SW480 (cell line): Measurements from ENCODE around the gene C5orf58.

ENCODE experiments used
- DNase-seq: peaks from one replicate; pipeline ENCODE4 v3.0.0-alpha.2; 2016; ENCODE audit warnings: low spot score

Gene C5orf58

GRCh38 chr5:170232786-170233185 lies at the start of gene C5orf58:
C5orf58 (plus strand) TSS chr5:170232985; CDS start chr5:170234977, 1,992 bp downstream.
- DNase-seq, result no peak

- peak; percentile 59 for DNase-seq
Measured at GRCh38 chr5:170183816-170184687, 48.7 kb upstream of the C5orf58 start.

- no peak for DNase-seq
Measured at GRCh38 chr5:170184737-170185136, 48.0 kb upstream of the C5orf58 start.

GRCh38 chr5:170186156-170186555 lies 46.6 kb upstream of the C5orf58 start:
- DNase-seq, result no peak

- DNase-seq, result no peak
Measured at GRCh38 chr5:170186856-170187255, 45.9 kb upstream of the C5orf58 start.

GRCh38 chr5:170190436-170191134 lies 42.2 kb upstream of the C5orf58 start:
- no peak for DNase-seq

- DNase-seq, result no peak
Measured at GRCh38 chr5:170192829-170193228, 40.0 kb upstream of the C5orf58 start.

- DNase-seq, result no peak
Measured at GRCh38 chr5:170195961-170196360, 36.8 kb upstream of the C5orf58 start.

GRCh38 chr5:170200876-170201275 lies 31.9 kb upstream of the C5orf58 start:
- no peak for DNase-seq

- no peak for DNase-seq
Measured at GRCh38 chr5:170201311-170201710, 31.5 kb upstream of the C5orf58 start.

GRCh38 chr5:170202117-170202516 lies 30.7 kb upstream of the C5orf58 start:
- no peak for DNase-seq

- DNase-seq, result no peak
Measured at GRCh38 chr5:170204202-170204601, 28.6 kb upstream of the C5orf58 start.

GRCh38 chr5:170206216-170206615 lies 26.6 kb upstream of the C5orf58 start:
- no peak for DNase-seq

- DNase-seq, result no peak
Measured at GRCh38 chr5:170206958-170207357, 25.8 kb upstream of the C5orf58 start.

GRCh38 chr5:170211575-170212334 lies 21.0 kb upstream of the C5orf58 start:
- no peak for DNase-seq

GRCh38 chr5:170216257-170216864 lies 16.4 kb upstream of the C5orf58 start:
- DNase-seq, result peak; percentile 73

- DNase-seq, result no peak
Measured at GRCh38 chr5:170217831-170218230, 15.0 kb upstream of the C5orf58 start.

- DNase-seq, result no peak
Measured at GRCh38 chr5:170218726-170219125, 14.1 kb upstream of the C5orf58 start.

- DNase-seq, result peak; percentile 90
Measured at GRCh38 chr5:170219615-170220014, 13.2 kb upstream of the C5orf58 start.

GRCh38 chr5:170220191-170220590 lies 12.6 kb upstream of the C5orf58 start:
- no peak for DNase-seq

GRCh38 chr5:170221327-170221741 lies 11.5 kb upstream of the C5orf58 start:
- no peak for DNase-seq

- no peak for DNase-seq
Measured at GRCh38 chr5:170223360-170223759, 9.4 kb upstream of the C5orf58 start.
